AG09309 (cell line): ENCODE data around the gene JARID2.

ENCODE experiments used
- DNase-seq: peaks from one replicate; pipeline ENCODE4 v3.0.0-alpha.2; 2010; ENCODE audit warnings: low read depth
- H3K4me3 ChIP-seq: 2 replicates; pipeline ENCODE4 v1.5.1; 2011; ENCODE audit warnings: mild to moderate bottlenecking, low read depth, low read length, moderate library complexity; ENCODE audit not compliant: control insufficient read depth
- CTCF ChIP-seq: IDR thresholded peaks from 2 replicates; pipeline ENCODE4 v1.5.1; 2011; ENCODE audit warnings: mild to moderate bottlenecking, low read depth, low read length, inconsistent platforms; ENCODE audit not compliant: insufficient read depth, control insufficient read depth; ENCODE audit errors: missing control alignments

The JARID2 gene

GRCh38 chr6:15530411-15530810 lies 284.5 kb downstream of the JARID2 start:
- H3K4me3 ChIP-seq, result no peak overlapping the region
- DNase-seq, result no peak
- TF ChIP-seq CTCF, result no peak

GRCh38 chr6:15531973-15532372 lies 286.1 kb downstream of the JARID2 start:
- no peak for DNase-seq
- TF ChIP-seq CTCF, result no peak
- no peak overlapping the region for H3K4me3 ChIP-seq

GRCh38 chr6:15533379-15534026 lies 287.6 kb downstream of the JARID2 start:
- no peak overlapping the region for H3K4me3 ChIP-seq
- DNase-seq, result no peak
- no peak for TF ChIP-seq CTCF

- DNase-seq, result no peak
- no peak overlapping the region for H3K4me3 ChIP-seq
- TF ChIP-seq CTCF, result no peak
Measured at GRCh38 chr6:15534974-15535373, 289.1 kb downstream of the JARID2 start.

GRCh38 chr6:15535495-15536197 lies 289.8 kb downstream of the JARID2 start:
- DNase-seq, result no peak
- no peak for TF ChIP-seq CTCF
- no peak overlapping the region for H3K4me3 ChIP-seq

GRCh38 chr6:15536198-15536955 lies 290.5 kb downstream of the JARID2 start:
- peak; percentile 8 for DNase-seq
- H3K4me3 ChIP-seq, result no peak overlapping the region
- TF ChIP-seq CTCF, result no peak
